ENCODE measurements around the gene HAL.

- no peak for TF ChIP-seq CTCF (IDR thresholded peaks at IDR 0.05; ENCODE audit: low read depth, low read length)
- no peak for TF ChIP-seq EZH2phosphoT487 (IDR thresholded peaks at IDR 0.05; ENCODE audit: low read depth)
Observed at GRCh38 chr12:96007729-96008128, 11.6 kb upstream of the HAL start.

Measured in OCI-LY3 (cell line).